GM12878 (cell line): ENCODE data around the gene CENPVL3.

Source experiments
- BRCA1 ChIP-seq: IDR thresholded peaks from 2 replicates; pipeline ENCODE4 v1.6.1; 2011; ENCODE audit warnings: low read depth, low read length, improper control_type of control experiment
- FOS ChIP-seq: IDR thresholded peaks from 3 replicates; pipeline ENCODE4 v1.6.1; 2011; ENCODE audit warnings: borderline replicate concordance; ENCODE audit not compliant: insufficient read length; ENCODE audit errors: extremely low read depth
- GABPA ChIP-seq: IDR thresholded peaks from 2 replicates; pipeline ENCODE4 v1.6.1; 2014; ENCODE audit warnings: antibody characterized with exemption, low read depth, mild to moderate bottlenecking, inconsistent platforms
- NR2F1 ChIP-seq: fragments of 450-650 bp; conservative IDR thresholded peaks from 2 replicates; pipeline ENCODE4 v1.6.1; 2017; ENCODE audit warnings: mild to moderate bottlenecking
- RAD51 ChIP-seq: fragments of 450-650 bp; IDR thresholded peaks from 2 replicates; pipeline ENCODE4 v1.6.1; 2016; ENCODE audit warnings: moderate library complexity, mild to moderate bottlenecking, inconsistent platforms
- SMC3 ChIP-seq: IDR thresholded peaks from 2 replicates; pipeline ENCODE4 v1.6.1; 2011; ENCODE audit warnings: low read length, improper control_type of control experiment, borderline replicate concordance
- SREBF2 ChIP-seq: IDR thresholded peaks from 2 replicates; pipeline ENCODE4 v1.6.1; 2012; ENCODE audit warnings: mild to moderate bottlenecking, low read length
- ZNF274 ChIP-seq: IDR thresholded peaks from one replicate; pipeline ENCODE4 v1.8.0; 2011; ENCODE audit not compliant: insufficient read length, insufficient read depth
- TF ChIP-seq, protein P1 (sequence below), 3 experiments: IDR thresholded peaks in 2 of 3; conservative IDR thresholded peaks in 1 of 3; 2 replicates each; pipeline ENCODE4 v1.5.1; 2011; ENCODE audit warnings: low read depth in 3 of 3, low read length in 3 of 3, mild to moderate bottlenecking in 3 of 3, control low read depth in 2 of 3, moderate library complexity in 2 of 3, inconsistent platforms in 1 of 3, mixed read lengths in 1 of 3; ENCODE audit not compliant: control insufficient read depth in 2 of 3, insufficient read depth in 1 of 3; ENCODE audit errors: extremely low read depth in 1 of 3
- TF ChIP-seq, protein P2 (sequence below): IDR thresholded peaks from 2 replicates; pipeline ENCODE4 v1.6.1; 2012; ENCODE audit warnings: low read depth, low read length, improper control_type of control experiment
- TF ChIP-seq, protein P3 (sequence below): fragments of 450-650 bp; formaldehyde crosslinking; IDR thresholded peaks from 2 replicates; pipeline ENCODE4 v1.4.0; 2022; ENCODE audit warnings: mild to moderate bottlenecking, moderate library complexity

DNA sequence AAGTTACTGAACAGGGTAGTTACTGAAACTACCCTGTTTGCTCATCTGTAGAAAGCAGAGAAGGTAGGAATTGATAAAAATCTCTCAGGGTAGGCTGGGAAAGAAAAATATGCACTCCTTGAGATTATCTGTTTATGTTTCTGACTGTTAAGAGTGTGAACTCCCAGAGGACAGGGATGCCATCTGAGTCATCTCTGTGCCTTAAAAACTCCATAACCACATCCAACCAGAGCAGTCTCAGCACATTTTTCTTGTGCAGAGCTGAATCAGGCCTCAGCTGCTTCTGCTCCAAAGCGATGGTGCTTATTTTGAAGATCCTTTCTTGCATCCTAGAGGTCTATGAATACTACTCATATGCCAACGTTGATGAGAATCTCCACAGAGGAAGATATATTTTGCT, 9.9 kb downstream of the CENPVL3 start:
- TF ChIP-seq NR2F1, result no peak
- no peak for TF ChIP-seq GABPA
- TF ChIP-seq, protein P1, sequence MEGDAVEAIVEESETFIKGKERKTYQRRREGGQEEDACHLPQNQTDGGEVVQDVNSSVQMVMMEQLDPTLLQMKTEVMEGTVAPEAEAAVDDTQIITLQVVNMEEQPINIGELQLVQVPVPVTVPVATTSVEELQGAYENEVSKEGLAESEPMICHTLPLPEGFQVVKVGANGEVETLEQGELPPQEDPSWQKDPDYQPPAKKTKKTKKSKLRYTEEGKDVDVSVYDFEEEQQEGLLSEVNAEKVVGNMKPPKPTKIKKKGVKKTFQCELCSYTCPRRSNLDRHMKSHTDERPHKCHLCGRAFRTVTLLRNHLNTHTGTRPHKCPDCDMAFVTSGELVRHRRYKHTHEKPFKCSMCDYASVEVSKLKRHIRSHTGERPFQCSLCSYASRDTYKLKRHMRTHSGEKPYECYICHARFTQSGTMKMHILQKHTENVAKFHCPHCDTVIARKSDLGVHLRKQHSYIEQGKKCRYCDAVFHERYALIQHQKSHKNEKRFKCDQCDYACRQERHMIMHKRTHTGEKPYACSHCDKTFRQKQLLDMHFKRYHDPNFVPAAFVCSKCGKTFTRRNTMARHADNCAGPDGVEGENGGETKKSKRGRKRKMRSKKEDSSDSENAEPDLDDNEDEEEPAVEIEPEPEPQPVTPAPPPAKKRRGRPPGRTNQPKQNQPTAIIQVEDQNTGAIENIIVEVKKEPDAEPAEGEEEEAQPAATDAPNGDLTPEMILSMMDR (IDR thresholded peaks at IDR 0.05 in 2 of 3, conservative IDR thresholded peaks at IDR 0.05 in 1 of 3; ENCODE audit: control insufficient read depth in 2 of 3, extremely low read depth in 1 of 3, insufficient read depth in 1 of 3, low read depth in 3 of 3, low read length in 3 of 3), result no peak
- TF ChIP-seq BRCA1, result no peak
- no peak for TF ChIP-seq ZNF274
- TF ChIP-seq SMC3, result no peak
- TF ChIP-seq SREBF2, result no peak
- TF ChIP-seq, protein P2, sequence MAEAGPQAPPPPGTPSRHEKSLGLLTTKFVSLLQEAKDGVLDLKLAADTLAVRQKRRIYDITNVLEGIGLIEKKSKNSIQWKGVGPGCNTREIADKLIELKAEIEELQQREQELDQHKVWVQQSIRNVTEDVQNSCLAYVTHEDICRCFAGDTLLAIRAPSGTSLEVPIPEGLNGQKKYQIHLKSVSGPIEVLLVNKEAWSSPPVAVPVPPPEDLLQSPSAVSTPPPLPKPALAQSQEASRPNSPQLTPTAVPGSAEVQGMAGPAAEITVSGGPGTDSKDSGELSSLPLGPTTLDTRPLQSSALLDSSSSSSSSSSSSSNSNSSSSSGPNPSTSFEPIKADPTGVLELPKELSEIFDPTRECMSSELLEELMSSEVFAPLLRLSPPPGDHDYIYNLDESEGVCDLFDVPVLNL, result no peak
- no peak for TF ChIP-seq RAD51
- TF ChIP-seq FOS, result no peak
- TF ChIP-seq, protein P3, sequence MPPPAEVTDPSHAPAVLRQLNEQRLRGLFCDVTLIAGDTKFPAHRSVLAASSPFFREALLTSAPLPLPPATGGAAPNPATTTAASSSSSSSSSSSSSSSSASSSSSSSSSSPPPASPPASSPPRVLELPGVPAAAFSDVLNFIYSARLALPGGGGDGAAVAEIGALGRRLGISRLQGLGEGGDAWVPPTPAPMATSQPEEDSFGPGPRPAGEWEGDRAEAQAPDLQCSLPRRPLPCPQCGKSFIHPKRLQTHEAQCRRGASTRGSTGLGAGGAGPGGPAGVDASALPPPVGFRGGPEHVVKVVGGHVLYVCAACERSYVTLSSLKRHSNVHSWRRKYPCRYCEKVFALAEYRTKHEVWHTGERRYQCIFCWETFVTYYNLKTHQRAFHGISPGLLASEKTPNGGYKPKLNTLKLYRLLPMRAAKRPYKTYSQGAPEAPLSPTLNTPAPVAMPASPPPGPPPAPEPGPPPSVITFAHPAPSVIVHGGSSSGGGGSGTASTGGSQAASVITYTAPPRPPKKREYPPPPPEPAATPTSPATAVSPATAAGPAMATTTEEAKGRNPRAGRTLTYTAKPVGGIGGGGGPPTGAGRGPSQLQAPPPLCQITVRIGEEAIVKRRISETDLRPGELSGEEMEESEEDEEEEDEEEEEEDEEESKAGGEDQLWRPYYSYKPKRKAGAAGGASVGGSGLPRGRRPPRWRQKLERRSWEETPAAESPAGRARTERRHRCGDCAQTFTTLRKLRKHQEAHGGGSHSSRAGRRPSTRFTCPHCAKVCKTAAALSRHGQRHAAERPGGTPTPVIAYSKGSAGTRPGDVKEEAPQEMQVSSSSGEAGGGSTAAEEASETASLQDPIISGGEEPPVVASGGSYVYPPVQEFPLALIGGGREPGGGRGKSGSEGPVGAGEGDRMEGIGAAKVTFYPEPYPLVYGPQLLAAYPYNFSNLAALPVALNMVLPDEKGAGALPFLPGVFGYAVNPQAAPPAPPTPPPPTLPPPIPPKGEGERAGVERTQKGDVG, result no peak
